Thyroid gland (tissue), 4 donors: Measurements from ENCODE around the gene LARGE1. TPM values are rescaled to one million over a fixed set of nuclear protein-coding genes. Genes with fewer than 3 reads are reported as not detected.

ENCODE experiments used
- DNase-seq, 2 donors: peaks; one replicate each; pipeline ENCODE4 v3.0.0-alpha.2; 2019
- H3K27ac ChIP-seq, 3 donors: fragments of 200-600 bp; sonication (generic); 1 replicate in 2 of 3; 2 replicates in 1 of 3; pipeline ENCODE4 v1.5.1; 2016 to 2019; ENCODE audit warnings: mild to moderate bottlenecking in 1 of 3, moderate library complexity in 1 of 3
- H3K27me3 ChIP-seq: fragments of 200-600 bp; sonication (generic); one replicate; pipeline ENCODE4 v1.5.1; 2019
- H3K36me3 ChIP-seq, 2 donors: fragments of 200-600 bp; sonication (generic); one replicate each; pipeline ENCODE4 v1.5.1; 2016 to 2019
- H3K4me1 ChIP-seq, 2 donors: fragments of 200-600 bp; sonication (generic); one replicate each; pipeline ENCODE4 v1.5.1; 2017 to 2019
- H3K4me3 ChIP-seq, 3 donors: fragments of 200-600 bp; sonication (generic); replicated peaks in 1 of 3; 1 replicate in 2 of 3; 2 replicates in 1 of 3; pipeline ENCODE4 v1.5.1; 2016; ENCODE audit warnings: mild to moderate bottlenecking in 1 of 3
- H3K9me3 ChIP-seq: fragments of 200-600 bp; sonication (generic); one replicate; pipeline ENCODE4 v1.5.1; 2017
- CTCF ChIP-seq, 6 experiments: fragments of 200-600 bp in 3 of 6; fragments of 450-650 bp in 3 of 6; sonication (generic) in 3 of 6; IDR thresholded peaks; one replicate each; pipeline ENCODE4 v1.5.1; 2016 to 2019; ENCODE audit warnings: antibody characterized with exemption in 6 of 6, mild to moderate bottlenecking in 2 of 6, inconsistent platforms in 1 of 6, moderate library complexity in 1 of 6
- POLR2A ChIP-seq, 2 donors: fragments of 450-650 bp; IDR thresholded peaks; one replicate each; pipeline ENCODE4 v1.6.1; 2017; ENCODE audit warnings: antibody characterized with exemption in 2 of 2, mild to moderate bottlenecking in 2 of 2, moderate library complexity in 1 of 2
- WGBS, 2 donors: methylation state at CpG; one replicate each; pipeline ENCODE4 v1.1.5; 2017; 5-methylcytosine and 5-hydroxymethylcytosine counted together
- intact Hi-C: fragments of 100-400 bp; cut with DNase I; formaldehyde crosslinking; loops from one replicate; pipeline ENCODE4 v1.15.1; 2023
- total RNA-seq, 4 donors: library from RNA; depleted of rRNA; stranded (reverse); fragments of >200 nt; gene quantifications; one replicate each; pipeline ENCODE4 v1.2.3, GENCODE V29; 2016

The LARGE1 gene
- total RNA-seq: 10 to 100 TPM; 13.6 to 16.3 (median 15.1) TPM

DNA sequence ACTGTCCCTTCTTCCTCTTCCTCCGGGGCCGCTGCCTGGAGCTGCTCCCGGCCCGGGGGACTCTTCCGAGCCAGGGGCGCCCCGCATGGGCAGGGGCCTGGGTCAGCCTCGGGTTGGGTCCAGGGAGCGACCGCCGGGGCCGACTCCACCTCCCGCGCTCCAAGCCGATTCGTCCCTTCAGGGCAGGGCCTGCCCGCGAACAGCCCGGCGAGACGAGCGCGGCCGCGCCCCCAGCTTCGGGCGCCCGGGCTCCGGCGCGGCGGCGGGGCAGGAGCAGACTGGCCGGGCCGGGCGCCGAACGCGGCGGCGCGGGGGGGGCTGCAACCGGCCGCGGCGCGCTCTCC is at the start of gene LARGE1:
TSS of gene LARGE1 (minus strand) at position 280 of the 344 bp plus-strand sequence.
- peak; percentile 42 to 43 for DNase-seq
- Histone ChIP-seq H3K27ac (peak within 1 kb of the TSS in 2 of 3 donors; percentile 76 to 85), H3K9me3 (no peaks in the 10 kb centered on the region), H3K36me3 (no peaks in the 10 kb centered on the region), H3K4me1 (peaks cover 13 to 17% of the 10 kb centered on the region in 2 donors), H3K4me3 (peak within 1 kb of the TSS; percentile 24 to 80 (median 43)), H3K27me3 (no peaks in the 10 kb centered on the region)
- TF ChIP-seq CTCF (IDR thresholded peaks at IDR 0.05): no peak
- TF ChIP-seq POLR2A (IDR thresholded peaks at IDR 0.05): no peak
- 0% methylated on average over 13 of the region's 47 CpGs; no CpG with 5 or more reads in 1 of the 2 donors for WGBS, 2 donors
- intact Hi-C loops: no loop called here

- Histone ChIP-seq H3K27me3 (no peaks in the 10 kb centered on the region), H3K36me3 (no peaks in the 10 kb centered on the region), H3K4me1 (no peaks in the 10 kb centered on the region), H3K9me3 (no peaks in the 10 kb centered on the region), H3K27ac (no peak overlapping the region), H3K4me3 (no peak overlapping the region)
- TF ChIP-seq POLR2A (IDR thresholded peaks at IDR 0.05): no peak
- TF ChIP-seq CTCF (IDR thresholded peaks at IDR 0.05): no peak
- intact Hi-C loops: no loop called here
- DNase-seq: no peak
These were observed 48.8 kb upstream of the LARGE1 start for GRCh38 chr22:33969045-33969444.

DNA sequence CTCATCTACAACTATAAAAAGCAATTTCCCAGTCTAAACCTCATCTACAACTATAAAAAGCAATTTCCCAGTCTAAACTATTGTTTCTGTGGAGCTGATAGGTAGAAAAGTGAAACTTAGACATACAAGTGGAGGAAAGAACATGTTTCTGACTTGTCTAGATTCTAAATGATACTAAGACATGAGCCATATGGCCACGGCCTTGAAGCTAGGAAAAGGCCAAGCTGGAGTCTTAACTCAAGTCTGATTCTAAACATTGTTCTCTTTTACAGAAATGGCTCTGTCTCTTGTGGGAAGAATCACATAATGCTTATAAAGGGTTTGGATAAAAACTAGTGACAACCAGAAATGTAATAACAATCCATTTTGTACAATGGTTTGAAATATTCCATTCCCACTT is 43.8 kb upstream of the LARGE1 start:
- intact Hi-C loops: no loop called here
- DNase-seq: no peak
- Histone ChIP-seq H3K27ac (no peak overlapping the region), H3K36me3 (no peaks in the 10 kb centered on the region), H3K9me3 (no peaks in the 10 kb centered on the region), H3K4me3 (no peak overlapping the region), H3K27me3 (no peaks in the 10 kb centered on the region), H3K4me1 (no peaks in the 10 kb centered on the region)
- TF ChIP-seq POLR2A (IDR thresholded peaks at IDR 0.05) (no peak), CTCF (IDR thresholded peaks at IDR 0.05) (no peak)
- WGBS, 2 donors: 66 to 84% methylated on average over 1 of the region's 1 CpG

GRCh38 chr22:33962409-33962808 is 42.1 kb upstream of the LARGE1 start:
- Histone ChIP-seq H3K27me3 (no peaks in the 10 kb centered on the region), H3K9me3 (no peaks in the 10 kb centered on the region), H3K36me3 (no peaks in the 10 kb centered on the region), H3K27ac (no peak overlapping the region), H3K4me1 (no peaks in the 10 kb centered on the region), H3K4me3 (no peak overlapping the region)
- intact Hi-C loops: no loop called here
- TF ChIP-seq POLR2A (IDR thresholded peaks at IDR 0.05) (no peak), CTCF (IDR thresholded peaks at IDR 0.05) (no peak)
- DNase-seq: no peak
- WGBS, 2 donors: 85 to 92% methylated on average over 7 of the region's 7 CpGs

DNA sequence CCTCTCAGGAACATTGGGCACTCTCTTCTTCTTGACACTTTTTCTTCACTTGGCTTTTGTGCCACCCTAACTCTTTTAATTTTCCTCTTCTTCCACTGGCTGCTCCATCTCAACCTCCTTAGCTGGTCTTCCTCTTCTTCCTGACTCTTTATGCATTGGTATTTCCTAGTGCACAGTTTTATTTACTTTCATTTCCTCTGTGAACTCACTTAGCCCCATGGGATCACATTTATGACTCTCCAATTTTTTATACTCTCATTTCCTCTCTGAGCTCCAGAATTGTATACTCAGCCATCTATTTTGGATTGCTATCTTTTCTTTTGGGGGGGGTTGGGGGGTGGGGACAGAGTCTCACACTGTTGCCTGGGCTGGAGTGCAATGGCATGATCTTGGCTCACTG is 38.5 kb upstream of the LARGE1 start:
- TF ChIP-seq POLR2A (IDR thresholded peaks at IDR 0.05) (no peak), CTCF (IDR thresholded peaks at IDR 0.05) (no peak)
- Histone ChIP-seq H3K27ac (no peak overlapping the region), H3K36me3 (no peaks in the 10 kb centered on the region), H3K27me3 (no peaks in the 10 kb centered on the region), H3K4me3 (no peak overlapping the region), H3K9me3 (no peaks in the 10 kb centered on the region), H3K4me1 (no peaks in the 10 kb centered on the region)
- intact Hi-C loops: no loop called here
- no peak for DNase-seq
